Fibroblast of the aortic adventitia (primary cell): ENCODE measurements around the gene U2SURP. TPM values are rescaled to one million over a fixed set of nuclear protein-coding genes. Genes with fewer than 3 reads are reported as not detected.
A peak's percentile ranks its signal among the peaks of the same experiment; 100 is the strongest.
"Not testable (repeated sequence)": the region's sequence is repeated elsewhere in the genome, so short reads cannot be mapped to it uniquely, and the experiment has no call there.

Experiments
- DNase-seq: peaks from one replicate; pipeline ENCODE4 v3.0.0-alpha.2; 2010; ENCODE audit warnings: low read depth
- H3K4me3 ChIP-seq: 2 replicates; pipeline ENCODE4 v1.5.1; 2011; ENCODE audit warnings: low read depth, mild to moderate bottlenecking, control low read depth, low read length, moderate library complexity
- total RNA-seq: library from RNA; depleted of rRNA; stranded (reverse); fragments of >200 nt; gene quantifications from 2 replicates; pipeline ENCODE4 v1.2.3, GENCODE V29; 2012; ENCODE audit warnings: low replicate concordance
- TF ChIP-seq, protein P1 (sequence below): IDR thresholded peaks from 2 replicates; pipeline ENCODE4 v1.5.1; 2011; ENCODE audit warnings: mild to moderate bottlenecking, low read length, control low read depth, inconsistent platforms; ENCODE audit not compliant: insufficient read depth

Gene U2SURP
- total RNA-seq, 1 donor, result 99.1 TPM

DNA sequence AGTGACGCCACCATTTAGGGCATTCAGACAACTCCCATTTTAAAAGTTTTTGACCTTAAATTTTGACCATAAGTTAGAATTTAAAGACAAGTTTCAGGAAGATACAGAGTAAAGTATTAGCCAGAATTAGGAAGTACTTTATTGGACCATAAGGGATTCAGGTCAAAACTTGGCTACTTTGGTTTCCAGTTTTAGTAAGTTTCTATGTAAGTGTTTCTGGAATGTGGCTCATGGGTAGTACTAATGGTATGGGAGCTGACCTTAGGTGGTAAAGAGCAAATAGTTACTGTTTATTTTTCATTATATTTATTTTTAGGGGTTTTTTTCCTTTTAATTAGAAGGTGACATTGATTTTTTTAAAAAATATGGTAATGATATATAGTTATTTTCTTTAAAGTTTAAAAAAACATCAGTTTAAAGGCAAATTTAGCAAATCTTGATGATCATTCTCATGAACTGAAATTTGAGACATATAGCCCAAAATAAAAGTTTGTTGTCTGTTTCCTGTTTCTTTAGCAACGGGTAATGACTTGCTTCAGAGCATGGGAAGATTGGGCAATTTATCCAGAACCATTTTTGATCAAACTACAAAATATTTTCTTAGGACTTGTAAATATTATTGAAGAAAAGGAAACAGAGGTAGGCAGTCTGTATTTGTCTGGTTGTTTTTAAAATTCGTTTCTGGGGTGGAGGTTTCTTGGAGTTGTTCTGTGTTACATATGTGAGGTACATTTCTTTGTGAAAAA is 34.3 kb downstream of the U2SURP start:
- DNase-seq, result no peak
- H3K4me3 ChIP-seq, result no peak overlapping the region
- TF ChIP-seq, protein P1, sequence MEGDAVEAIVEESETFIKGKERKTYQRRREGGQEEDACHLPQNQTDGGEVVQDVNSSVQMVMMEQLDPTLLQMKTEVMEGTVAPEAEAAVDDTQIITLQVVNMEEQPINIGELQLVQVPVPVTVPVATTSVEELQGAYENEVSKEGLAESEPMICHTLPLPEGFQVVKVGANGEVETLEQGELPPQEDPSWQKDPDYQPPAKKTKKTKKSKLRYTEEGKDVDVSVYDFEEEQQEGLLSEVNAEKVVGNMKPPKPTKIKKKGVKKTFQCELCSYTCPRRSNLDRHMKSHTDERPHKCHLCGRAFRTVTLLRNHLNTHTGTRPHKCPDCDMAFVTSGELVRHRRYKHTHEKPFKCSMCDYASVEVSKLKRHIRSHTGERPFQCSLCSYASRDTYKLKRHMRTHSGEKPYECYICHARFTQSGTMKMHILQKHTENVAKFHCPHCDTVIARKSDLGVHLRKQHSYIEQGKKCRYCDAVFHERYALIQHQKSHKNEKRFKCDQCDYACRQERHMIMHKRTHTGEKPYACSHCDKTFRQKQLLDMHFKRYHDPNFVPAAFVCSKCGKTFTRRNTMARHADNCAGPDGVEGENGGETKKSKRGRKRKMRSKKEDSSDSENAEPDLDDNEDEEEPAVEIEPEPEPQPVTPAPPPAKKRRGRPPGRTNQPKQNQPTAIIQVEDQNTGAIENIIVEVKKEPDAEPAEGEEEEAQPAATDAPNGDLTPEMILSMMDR, result no peak

DNA sequence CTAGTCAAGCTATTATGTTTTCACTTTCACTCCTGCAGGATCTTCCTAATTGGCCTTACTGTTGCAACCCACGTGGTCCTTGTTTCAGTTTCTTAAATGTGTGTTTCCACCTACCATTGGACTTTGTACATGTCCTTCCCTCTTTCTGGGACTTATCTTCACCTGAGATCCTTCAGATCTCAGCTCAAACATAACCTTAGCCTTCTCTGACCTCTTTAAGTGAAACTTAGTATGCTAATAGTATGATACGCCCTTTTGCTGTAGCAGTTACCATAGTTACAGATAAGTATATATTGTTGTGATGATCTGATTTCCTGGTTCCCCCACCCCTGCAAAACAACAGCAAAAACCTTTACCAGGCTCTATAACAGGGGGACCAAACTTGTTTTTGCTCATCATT is 35.2 kb downstream of the U2SURP start:
- TF ChIP-seq, protein P1, result no peak
- no peak overlapping the region for H3K4me3 ChIP-seq
- no peak for DNase-seq

DNA sequence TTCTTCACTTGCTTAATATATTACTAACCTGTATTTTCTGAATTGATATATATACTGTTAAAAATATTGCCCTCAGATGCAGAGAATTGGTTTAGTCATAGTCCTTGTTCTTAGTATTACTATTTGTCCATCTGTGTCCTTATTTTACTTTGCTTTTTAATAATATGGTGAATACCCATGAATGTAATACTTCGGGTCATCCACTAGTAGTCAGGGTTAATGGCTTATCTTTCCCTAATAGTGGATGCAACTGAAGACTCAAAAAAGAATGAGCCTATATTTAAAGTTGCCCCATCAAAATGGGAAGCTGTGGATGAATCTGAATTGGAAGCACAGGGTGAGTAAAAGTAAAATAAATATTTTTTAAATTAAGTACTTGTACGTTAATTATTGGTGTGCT is 36.5 kb downstream of the U2SURP start:
- TF ChIP-seq, protein P1, result peak; percentile 12
- H3K4me3 ChIP-seq, result no peak overlapping the region
- no peak for DNase-seq

DNA sequence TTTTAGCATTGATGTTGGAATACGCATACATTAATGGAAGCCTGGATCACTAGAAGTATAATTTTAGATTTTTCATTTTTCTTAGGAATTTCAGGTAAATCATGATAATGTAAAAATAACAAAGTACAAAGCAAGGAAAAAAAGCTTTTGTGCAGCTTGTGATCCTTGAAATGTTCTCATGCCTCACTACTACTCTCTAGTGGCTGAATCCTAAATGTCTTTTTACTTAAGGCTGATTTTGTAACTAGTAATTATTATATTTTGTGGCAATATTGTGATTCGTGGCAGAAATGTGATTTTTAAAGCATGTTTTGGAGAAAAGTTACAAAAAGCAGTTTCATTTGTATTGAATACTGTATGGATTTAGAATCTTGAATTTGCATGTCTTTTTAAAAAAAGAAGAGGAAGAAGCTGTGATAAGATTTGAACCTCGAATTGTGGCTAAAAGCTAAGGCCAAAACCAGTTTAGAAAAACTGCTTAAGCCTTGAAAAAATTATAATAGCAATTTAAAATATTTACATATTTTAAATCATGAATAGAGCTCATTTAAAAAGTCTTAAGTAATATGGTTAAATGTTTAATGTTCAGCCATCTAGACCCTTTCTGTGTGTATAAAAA is 39.0 kb downstream of the U2SURP start:
- H3K4me3 ChIP-seq, result no peak overlapping the region
- TF ChIP-seq, protein P1, result peak; percentile 68
- peak; percentile 55 for DNase-seq

DNA sequence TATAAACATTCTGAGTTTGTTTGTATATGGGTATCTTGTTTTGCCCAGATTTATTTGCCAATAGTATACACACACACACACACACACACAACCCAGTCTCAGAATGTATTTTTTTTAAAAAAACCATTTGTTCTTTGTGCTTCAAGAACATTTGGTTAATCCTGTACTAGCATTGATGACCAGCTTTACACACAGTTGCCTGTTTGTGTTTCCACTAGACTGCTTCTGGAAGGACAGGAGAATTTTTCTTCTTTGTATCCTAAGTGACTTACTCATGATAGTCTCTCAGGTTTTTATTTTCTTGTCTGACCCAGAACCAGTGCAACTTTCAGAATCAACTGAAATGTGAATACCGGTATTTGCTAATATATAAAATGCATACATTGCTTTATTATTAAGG is 40.5 kb downstream of the U2SURP start:
- no peak for DNase-seq
- H3K4me3 ChIP-seq, result no peak overlapping the region
- TF ChIP-seq, protein P1, result no peak

DNA sequence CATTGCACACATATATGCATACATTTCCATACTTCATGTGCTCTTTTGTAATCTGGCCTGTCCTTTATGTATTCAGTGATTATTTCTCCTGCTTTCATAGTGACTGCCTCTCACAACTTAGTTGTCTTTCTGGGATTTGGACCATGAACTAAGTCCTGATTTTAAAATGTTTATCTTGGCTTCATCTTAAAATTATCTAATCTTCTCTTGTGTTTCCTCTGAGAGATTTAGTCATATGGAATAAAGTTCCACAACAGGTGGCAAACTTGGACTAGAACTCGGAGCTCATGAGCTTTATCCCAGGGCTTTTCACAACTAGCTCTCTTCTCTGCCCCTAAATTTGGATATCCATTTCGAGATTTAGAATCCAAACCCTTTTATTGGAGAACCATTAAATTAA is 44.3 kb downstream of the U2SURP start:
- TF ChIP-seq, protein P1, result no peak
- H3K4me3 ChIP-seq, result no peak overlapping the region
- DNase-seq, result peak; percentile 33

DNA sequence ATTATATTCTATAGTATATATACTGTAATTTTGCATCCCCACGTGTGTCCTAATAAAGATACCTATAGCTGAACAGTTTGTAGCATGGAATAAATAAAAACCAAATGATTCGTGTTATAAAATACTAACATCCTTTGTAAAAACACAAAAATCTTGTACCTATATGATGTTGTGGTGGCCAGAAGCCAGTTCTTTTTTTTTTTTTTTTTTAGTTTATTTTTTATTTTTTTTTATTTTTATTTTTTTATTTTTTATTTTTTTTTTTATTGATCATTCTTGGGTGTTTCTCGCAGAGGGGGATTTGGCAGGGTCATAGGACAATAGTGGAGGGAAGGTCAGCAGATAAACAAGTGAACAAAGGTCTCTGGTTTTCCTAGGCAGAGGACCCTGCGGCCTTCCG is 44.7 kb downstream of the U2SURP start:
- DNase-seq, H3K4me3 ChIP-seq: not testable (repeated sequence)
